HepG2 (cell line): ENCODE measurements around the gene ANKLE1. TPM values are rescaled to one million over a fixed set of nuclear protein-coding genes. Genes with fewer than 3 reads are reported as not detected.

Source experiments
- DZIP1 ChIP-seq: sonication (generic); formaldehyde crosslinking; IDR thresholded peaks from 2 replicates; pipeline ENCODE4 v1.5.0; 2020; ENCODE audit warnings: mild to moderate bottlenecking, missing genetic modification reagents
- KLF9 ChIP-seq: IDR thresholded peaks from 2 replicates; pipeline ENCODE4 v1.6.1; 2016; ENCODE audit warnings: low read depth
- ZBTB14 ChIP-seq: sonication (generic); formaldehyde crosslinking; IDR thresholded peaks from 2 replicates; pipeline ENCODE4 v1.4.0; 2020; ENCODE audit warnings: missing genetic modification reagents
- ZNF446 ChIP-seq: sonication (generic); formaldehyde crosslinking; IDR thresholded peaks from 2 replicates; pipeline ENCODE4 v1.5.0; 2020; ENCODE audit warnings: mild to moderate bottlenecking, missing genetic modification reagents
- ZNF513 ChIP-seq: sonication (generic); formaldehyde crosslinking; conservative IDR thresholded peaks from 2 replicates; pipeline ENCODE4 v1.5.0; 2020; ENCODE audit warnings: missing genetic modification reagents
- ZNF589 ChIP-seq: sonication (generic); formaldehyde crosslinking; conservative IDR thresholded peaks from 2 replicates; pipeline ENCODE4 v1.8.0; 2022; ENCODE audit warnings: mild to moderate bottlenecking, moderate library complexity, missing genetic modification reagents
- ZNF766 ChIP-seq: sonication (generic); formaldehyde crosslinking; IDR thresholded peaks from 2 replicates; pipeline ENCODE4 v1.5.0; 2020; ENCODE audit warnings: missing genetic modification reagents, borderline replicate concordance
- polyA plus RNA-seq, 8 experiments: library from polyadenylated mRNA; depleted of rRNA in 3 of 8; stranded (reverse) in 7 of 8; unstranded in 1 of 8; fragments of >200 nt; fragmentation: Illumina TruSeq in 4 of 8; extraction: Trizol in 4 of 8; gene quantifications; 2 replicates each; pipeline versions ENCODE4 v1.2.1 to v1.2.3, GENCODE V29; 2011 to 2016; ENCODE audit warnings: low read depth in 4 of 8, missing spikeins in 1 of 8, mixed read lengths in 1 of 8; ENCODE audit not compliant: insufficient read depth in 1 of 8
- total RNA-seq, 5 experiments: library from RNA; depleted of rRNA; stranded (reverse); fragments of >200 nt; fragmentation: Illumina TruSeq; extraction: Trizol; gene quantifications; 2 replicates each; pipeline ENCODE4 v1.2.3, GENCODE V29; 2016; ENCODE audit warnings: low read depth in 1 of 5
- TF ChIP-seq, protein P1 (sequence below): sonication (generic); formaldehyde crosslinking; IDR thresholded peaks from 2 replicates; pipeline ENCODE4 v1.5.0; 2020; ENCODE audit warnings: mild to moderate bottlenecking, missing genetic modification reagents
- TF ChIP-seq, protein P2 (sequence below): sonication (generic); formaldehyde crosslinking; IDR thresholded peaks from one replicate; pipeline ENCODE4 v1.5.1; 2020; ENCODE audit warnings: mild to moderate bottlenecking, missing genetic modification reagents; ENCODE audit errors: not compliant biosample characterization

Gene ANKLE1
- total and polyA plus RNA-seq, 2 of the 13 experiments (the other 11 are each of a cell fraction or from before 2014, with no cell fraction given), result 0.69 to 1.5 TPM

DNA sequence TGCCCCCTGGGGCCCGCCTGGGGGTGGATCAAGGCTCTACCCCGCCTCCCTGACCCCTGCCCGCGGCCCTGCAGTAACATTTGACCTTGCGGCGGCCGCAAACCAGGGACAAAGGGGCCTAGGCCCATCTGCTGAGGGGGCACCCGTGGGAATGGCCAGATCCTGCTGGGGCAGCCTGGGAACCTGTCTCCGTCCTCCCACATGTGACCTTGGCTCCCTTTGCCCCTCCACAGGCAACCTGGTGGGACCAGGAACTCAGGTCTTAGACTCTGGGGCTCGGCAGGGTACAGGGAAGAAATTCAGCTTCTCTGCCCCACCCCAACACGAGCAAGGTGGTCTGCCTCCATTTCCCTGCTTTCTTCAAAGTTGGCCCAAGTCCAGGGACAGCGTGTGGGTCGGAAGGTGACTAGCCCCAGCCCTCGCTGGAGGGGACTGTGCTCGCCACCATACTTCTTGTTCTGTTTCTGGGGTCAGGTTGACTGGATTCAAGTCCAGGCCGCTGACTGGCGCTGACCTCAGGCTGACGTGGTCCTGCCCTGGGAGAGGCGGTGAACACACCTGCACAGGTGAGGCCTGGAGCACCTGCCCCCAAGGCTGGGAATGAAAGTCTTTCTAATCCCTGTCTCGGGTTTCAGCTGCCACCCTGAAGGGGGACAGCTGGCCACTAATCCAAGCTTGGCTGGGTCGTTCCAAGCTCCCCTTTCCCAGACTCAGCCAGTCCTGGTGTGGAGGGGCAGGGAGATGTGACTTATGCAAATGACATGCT lies 33.5 kb upstream of the ANKLE1 start (continued):
- TF ChIP-seq, protein P1, sequence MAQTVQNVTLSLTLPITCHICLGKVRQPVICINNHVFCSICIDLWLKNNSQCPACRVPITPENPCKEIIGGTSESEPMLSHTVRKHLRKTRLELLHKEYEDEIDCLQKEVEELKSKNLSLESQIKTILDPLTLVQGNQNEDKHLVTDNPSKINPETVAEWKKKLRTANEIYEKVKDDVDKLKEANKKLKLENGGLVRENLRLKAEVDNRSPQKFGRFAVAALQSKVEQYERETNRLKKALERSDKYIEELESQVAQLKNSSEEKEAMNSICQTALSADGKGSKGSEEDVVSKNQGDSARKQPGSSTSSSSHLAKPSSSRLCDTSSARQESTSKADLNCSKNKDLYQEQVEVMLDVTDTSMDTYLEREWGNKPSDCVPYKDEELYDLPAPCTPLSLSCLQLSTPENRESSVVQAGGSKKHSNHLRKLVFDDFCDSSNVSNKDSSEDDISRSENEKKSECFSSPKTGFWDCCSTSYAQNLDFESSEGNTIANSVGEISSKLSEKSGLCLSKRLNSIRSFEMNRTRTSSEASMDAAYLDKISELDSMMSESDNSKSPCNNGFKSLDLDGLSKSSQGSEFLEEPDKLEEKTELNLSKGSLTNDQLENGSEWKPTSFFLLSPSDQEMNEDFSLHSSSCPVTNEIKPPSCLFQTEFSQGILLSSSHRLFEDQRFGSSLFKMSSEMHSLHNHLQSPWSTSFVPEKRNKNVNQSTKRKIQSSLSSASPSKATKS, result no peak
- TF ChIP-seq DZIP1 (CRISPR knock-in tag), result 0 out of 2 replicates have a peak, but pooled peaks have one; percentile 78
- TF ChIP-seq ZBTB14, result peak; percentile 50; the same call in 1 of the 2 replicates
- TF ChIP-seq ZNF589 (CRISPR knock-in tag), result no peak
- TF ChIP-seq, protein P2, sequence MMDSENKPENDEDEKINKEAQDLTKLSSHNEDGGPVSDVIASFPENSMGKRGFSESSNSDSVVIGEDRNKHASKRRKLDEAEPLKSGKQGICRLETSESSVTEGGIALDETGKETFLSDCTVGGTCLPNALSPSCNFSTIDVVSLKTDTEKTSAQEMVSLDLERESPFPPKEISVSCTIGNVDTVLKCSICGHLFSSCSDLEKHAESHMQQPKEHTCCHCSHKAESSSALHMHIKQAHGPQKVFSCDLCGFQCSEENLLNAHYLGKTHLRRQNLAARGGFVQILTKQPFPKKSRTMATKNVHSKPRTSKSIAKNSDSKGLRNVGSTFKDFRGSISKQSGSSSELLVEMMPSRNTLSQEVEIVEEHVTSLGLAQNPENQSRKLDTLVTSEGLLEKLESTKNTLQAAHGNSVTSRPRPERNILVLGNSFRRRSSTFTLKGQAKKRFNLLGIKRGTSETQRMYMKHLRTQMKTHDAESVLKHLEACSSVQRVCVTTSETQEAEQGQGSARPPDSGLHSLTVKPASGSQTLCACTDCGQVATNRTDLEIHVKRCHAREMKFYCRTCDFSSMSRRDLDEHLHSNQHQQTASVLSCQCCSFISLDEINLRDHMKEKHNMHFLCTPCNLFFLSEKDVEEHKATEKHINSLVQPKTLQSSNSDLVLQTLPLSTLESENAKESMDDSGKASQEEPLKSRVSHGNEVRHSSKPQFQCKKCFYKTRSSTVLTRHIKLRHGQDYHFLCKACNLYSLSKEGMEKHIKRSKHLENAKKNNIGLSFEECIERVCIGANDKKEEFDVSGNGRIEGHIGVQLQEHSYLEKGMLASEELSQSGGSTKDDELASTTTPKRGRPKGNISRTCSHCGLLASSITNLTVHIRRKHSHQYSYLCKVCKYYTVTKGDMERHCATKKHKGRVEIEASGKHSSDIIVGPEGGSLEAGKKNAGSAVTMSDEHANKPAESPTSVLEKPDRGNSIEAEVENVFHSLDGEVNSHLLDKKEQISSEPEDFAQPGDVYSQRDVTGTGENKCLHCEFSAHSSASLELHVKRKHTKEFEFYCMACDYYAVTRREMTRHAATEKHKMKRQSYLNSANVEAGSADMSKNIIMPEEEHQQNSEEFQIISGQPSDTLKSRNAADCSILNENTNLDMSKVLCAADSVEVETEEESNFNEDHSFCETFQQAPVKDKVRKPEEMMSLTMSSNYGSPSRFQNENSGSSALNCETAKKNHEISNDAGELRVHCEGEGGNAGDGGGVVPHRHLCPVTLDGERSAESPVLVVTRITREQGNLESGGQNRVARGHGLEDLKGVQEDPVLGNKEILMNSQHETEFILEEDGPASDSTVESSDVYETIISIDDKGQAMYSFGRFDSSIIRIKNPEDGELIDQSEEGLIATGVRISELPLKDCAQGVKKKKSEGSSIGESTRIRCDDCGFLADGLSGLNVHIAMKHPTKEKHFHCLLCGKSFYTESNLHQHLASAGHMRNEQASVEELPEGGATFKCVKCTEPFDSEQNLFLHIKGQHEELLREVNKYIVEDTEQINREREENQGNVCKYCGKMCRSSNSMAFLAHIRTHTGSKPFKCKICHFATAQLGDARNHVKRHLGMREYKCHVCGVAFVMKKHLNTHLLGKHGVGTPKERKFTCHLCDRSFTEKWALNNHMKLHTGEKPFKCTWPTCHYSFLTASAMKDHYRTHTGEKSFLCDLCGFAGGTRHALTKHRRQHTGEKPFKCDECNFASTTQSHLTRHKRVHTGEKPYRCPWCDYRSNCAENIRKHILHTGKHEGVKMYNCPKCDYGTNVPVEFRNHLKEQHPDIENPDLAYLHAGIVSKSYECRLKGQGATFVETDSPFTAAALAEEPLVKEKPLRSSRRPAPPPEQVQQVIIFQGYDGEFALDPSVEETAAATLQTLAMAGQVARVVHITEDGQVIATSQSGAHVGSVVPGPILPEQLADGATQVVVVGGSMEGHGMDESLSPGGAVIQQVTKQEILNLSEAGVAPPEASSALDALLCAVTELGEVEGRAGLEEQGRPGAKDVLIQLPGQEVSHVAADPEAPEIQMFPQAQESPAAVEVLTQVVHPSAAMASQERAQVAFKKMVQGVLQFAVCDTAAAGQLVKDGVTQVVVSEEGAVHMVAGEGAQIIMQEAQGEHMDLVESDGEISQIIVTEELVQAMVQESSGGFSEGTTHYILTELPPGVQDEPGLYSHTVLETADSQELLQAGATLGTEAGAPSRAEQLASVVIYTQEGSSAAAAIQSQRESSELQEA (CRISPR knock-in tag), result peak; percentile 34
- TF ChIP-seq ZNF446 (CRISPR knock-in tag), result no peak
- no peak for TF ChIP-seq KLF9
- no peak for TF ChIP-seq ZNF766 (CRISPR knock-in tag)
- no peak for TF ChIP-seq ZNF513 (CRISPR knock-in tag)
